Inflammatory macrophage (primary cell): ENCODE data around the gene SEC63.
"Not testable (repeated sequence)": the region's sequence is repeated elsewhere in the genome, so short reads cannot be mapped to it uniquely, and the experiment has no call there.

ENCODE experiments used
- DNase-seq, 2 donors: peaks; one replicate each; pipeline ENCODE4 v3.0.0-alpha.2; 2020 to 2022

Gene SEC63

DNA sequence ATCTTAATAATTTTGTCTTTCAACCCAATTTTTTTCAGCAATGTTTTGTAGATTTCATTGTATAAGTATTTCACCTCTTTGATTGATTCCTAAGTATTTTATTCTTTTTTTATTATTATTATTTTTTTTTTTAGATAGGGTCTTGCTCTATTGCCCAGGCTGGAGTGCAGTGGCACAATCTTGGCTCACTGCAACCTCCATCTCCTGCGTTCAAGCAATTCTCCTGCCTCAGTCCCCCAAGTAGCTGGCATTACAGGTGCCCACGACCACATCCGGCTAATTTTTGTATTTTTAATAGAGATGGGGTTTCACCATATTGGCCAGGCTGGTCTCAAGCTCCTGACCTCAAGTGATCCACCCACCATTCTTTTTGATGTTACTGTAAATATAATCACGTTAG, 97.0 kb downstream of the SEC63 start:
- not testable (repeated sequence) for DNase-seq

DNA sequence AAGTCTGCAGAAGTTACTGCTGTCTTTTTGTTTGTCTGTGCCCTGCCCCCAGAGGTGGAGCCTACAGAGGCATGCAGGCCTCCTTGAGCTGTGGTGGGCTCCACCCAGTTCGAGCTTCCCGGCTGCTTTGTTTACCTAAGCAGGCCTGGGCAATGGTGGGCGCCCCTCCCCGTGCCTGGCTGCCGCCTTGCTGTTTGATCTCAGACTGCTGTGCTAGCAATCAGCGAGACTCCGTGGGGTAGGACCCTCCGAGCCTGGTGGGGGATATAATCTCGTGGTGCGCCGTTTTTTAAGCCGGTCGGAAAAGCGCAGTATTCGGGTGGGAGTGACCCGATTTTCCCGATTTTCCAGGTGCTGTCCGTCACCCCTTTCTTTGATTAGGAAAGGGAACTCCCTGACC, 97.9 kb downstream of the SEC63 start:
- not testable (repeated sequence) for DNase-seq

- DNase-seq = no peak
Observed at GRCh38 chr6:107853230-107853629, 104.8 kb downstream of the SEC63 start.

GRCh38 chr6:107849325-107849724, 108.7 kb downstream of the SEC63 start:
- DNase-seq = no peak

DNA sequence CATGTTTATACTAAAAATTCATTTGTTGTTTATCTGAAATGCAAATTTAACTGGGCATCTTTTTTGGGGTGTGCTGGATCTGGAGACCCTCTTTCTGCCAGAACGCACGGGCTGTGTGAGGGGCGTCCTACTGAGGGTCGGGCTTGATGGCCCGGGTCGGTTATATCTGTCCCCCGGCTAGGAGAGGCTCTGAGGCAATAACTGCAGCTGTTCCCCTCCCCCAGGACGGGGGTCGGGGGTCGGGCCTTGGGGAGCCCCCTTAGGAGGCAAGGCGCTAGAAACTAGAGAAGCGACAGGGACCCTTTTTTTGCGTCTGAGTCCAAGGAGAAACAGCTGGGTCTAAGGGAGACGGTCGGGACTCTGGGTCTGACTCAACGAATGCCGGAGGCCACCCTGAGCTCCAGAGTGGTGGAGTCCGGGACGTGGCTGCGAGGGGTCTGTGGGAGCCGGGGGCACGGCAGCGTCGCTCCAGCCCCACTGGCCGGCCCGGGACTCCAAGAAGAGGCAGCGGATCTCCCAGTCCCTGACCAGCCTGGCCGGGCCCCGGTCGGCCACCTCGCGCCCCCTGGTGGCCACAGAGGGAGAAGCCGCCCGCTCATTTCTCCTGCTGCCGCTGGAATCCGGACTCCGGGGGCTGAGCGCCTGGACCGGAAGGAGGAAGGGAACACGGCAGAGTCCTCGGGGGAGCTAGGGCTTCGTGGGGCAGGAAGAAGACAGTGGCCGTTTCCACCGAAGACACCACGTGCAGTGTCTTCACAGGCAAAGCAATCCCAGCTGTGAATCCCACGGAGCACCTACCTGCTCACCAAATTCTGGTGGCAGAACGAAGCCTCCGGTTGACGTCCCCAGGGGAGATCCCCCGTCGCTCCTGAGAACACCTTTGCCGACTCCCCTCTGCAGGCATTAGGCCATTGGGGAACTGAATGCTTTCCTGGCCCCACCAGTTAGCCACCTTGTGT, 109.9 kb downstream of the SEC63 start:
- peak; percentile 77 to 82 for DNase-seq

- DNase-seq = no peak
Observed at GRCh38 chr6:107846262-107846795, 111.7 kb downstream of the SEC63 start.

DNA sequence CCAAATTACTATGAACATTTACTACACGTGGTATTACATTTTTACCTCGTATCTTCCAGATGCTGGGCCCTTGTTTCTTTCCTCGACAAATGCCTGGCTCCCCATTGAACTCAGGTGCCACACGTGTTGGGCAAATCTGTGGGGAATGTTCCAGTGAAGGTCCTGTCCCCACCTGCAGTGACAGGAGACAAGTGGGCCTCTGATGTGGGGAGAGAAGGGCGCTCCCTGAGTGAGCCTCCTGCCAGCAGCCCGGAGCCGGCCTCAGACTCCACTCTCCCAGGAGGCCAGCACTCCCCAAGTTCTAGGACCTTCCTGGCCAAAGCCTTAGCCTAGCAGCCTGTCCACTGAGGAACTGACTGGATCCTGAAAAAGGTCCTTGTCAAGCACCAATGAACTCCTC, 112.2 kb downstream of the SEC63 start:
- no peak for DNase-seq

- DNase-seq = peak in 1 of 2 donors; percentile 27
Observed at GRCh38 chr6:107843400-107843799, 114.6 kb downstream of the SEC63 start.

- DNase-seq = no peak
Observed at GRCh38 chr6:107841275-107841670, 116.7 kb downstream of the SEC63 start.

DNA sequence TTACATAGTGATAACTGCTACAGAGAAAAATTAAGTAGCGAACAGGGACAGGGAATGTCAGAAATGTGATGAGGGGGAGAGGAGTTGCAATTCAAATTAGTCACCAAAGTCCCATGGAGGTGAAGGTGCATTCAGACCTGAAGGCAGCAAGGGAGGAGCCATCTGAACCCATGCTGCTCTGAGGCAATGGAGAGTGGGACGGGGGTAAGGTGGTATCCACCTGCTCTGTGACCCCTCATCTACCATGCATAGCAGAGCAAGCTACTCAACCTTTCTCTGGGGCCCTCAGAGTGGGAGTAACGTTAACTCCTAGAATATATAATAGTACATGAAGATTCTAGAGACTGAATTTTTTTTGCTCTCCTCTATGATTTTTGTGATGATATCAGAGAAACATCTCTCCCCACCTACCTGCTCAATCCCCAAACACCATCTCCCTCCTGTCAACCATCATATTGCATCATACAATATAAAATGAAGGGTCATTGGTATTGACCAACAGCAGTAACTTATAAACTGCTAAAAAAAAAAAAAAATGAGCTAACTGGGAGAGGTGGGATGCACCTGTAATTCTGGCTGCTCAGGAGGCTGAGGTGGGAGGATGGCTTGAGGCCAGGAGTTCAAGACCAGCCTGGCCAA, 117.3 kb downstream of the SEC63 start:
- DNase-seq = no peak

DNA sequence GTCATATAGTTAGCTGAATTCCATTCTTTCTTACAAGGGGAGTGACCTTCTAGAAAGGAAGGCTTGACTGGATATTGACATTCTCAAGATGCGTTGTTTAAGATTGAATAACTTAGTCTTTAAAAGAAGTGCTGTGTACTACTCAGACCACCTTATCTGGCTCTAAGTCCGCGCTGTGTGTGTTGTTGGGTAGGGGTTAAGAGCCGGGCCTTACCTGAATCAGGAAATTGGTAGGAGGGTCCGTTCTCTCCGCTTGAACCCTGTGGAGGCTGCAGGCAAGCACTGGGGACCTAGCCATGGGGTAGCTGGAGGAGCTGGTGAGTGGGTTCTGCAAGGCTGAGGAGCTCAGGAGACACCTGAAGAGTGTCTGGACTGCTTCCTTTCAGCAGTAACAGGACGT, 124.9 kb downstream of the SEC63 start:
- DNase-seq = no peak

DNA sequence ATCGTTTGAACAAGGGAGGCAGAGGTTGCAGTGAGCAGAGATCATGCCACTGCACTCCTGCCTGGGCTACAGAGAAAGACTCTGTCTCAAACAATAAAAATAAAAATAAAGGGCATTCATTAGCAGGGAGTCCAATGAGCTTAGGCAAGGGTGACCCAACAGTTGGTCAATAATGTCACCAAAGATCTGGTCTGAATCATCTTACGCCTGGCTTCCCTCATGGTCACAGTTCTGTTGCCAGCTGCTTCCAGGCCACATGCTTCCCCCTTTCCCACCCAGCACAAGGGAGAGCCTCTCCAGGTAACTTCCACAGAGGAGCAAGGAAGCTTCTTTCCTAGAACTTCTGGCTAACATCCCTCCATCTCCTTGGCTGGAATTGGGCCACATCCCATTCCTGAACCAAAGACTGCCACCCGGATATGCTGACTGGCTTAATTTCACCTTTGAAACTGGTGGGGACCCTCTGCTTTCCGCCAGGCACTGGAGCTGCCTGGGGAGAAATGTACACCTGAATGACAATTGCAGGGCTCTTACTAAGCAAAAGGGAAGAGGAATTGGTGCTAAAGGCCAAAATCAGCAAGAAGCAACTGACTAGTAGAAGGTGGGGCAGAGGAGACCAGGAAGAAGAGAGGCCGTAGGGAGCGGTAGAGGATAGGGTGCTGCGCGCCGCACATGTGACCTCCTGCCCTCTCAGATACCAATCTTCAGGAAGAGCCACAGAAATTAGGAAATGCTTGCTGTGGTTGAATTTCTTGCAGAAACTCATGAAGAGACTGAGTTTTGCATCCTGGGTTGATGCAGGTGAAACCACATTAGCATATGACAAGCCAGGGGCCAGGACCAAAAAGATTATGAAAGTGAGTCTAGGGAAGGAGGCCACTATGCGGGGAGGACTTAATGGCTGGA, 125.6 kb downstream of the SEC63 start:
- DNase-seq = peak; percentile 15 to 40

DNA sequence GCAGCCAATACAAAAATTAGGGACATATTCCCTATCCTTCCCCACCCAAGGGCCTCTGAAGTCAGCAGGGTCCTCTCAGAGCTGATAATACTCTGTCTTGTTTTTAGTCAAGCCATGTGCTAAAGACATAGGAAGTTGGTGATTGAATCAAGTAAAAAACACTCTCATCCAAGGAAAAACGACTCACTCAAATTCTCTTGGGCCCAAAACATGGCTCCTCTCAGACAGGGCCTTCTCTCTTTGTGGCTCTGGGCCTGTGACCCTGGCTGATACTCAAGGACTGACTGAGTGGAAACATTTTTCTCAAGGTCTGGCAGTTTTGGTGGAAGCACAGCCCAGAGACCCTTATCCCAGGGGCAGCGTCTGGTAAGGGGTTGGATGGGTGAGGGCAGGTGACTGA, 127.9 kb downstream of the SEC63 start:
- no peak for DNase-seq

- no peak for DNase-seq
Observed at GRCh38 chr6:107827541-107827940, 130.5 kb downstream of the SEC63 start.

- no peak for DNase-seq
Observed at GRCh38 chr6:107823047-107823557, 134.9 kb downstream of the SEC63 start.

DNA sequence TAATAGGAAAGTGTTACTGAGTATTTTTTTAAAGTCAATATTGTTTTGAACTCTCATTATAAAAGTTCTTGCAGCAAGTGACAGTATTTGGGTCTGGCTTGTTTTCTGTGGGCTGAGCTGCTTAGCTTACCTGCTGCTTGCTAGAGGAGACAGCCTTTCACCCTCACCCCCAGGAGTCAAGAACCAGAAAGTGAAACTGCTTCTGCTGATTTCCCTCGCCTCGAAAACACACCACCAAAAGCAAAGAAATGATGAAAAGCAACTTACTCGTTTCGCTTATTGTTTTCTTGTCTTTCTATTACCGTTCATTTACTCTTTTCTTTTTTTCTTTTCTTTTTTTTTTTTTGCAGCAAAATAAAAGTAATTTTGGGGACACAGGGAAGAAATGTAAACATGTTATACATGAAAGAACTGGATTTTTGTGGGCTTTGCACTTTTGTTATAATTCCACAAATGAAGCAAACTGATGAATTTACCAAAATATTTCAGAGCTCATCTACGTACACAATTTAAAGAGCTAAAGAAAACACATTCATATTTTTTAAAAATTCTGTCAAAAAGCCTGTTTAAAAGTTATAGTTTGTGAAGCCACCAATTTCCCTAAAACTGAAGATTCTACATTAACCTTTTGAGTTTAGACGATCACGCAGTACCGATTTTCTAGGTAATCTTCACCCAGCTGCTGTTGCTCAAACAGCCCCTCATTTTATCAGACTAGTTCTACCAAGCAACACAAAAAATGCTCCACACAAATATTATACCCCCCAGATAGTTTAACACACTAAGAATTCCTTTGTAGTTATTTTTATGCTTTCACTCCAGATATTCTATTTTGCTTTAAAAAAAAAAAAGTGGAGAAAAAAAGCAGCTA, 135.6 kb downstream of the SEC63 start:
- DNase-seq = no peak

DNA sequence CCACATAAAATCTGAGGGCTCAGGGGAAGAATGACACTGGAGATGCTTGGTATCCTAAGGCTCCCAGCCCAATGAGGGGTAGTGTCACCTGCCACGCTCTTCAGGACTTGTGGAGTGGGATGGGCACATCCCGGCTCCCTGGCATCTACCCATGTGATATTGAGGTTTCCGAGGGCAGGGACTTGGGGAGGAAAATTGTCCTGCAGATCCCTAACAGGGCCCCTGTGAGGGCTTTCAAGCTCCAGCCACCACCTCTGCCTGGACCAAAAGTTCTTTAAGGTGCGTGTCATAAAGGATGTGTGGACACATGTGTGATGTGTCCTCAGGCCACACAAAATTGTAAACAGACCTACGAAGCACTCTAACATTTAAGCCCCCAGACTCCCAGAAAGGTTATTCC, 136.4 kb downstream of the SEC63 start:
- DNase-seq = no peak

DNA sequence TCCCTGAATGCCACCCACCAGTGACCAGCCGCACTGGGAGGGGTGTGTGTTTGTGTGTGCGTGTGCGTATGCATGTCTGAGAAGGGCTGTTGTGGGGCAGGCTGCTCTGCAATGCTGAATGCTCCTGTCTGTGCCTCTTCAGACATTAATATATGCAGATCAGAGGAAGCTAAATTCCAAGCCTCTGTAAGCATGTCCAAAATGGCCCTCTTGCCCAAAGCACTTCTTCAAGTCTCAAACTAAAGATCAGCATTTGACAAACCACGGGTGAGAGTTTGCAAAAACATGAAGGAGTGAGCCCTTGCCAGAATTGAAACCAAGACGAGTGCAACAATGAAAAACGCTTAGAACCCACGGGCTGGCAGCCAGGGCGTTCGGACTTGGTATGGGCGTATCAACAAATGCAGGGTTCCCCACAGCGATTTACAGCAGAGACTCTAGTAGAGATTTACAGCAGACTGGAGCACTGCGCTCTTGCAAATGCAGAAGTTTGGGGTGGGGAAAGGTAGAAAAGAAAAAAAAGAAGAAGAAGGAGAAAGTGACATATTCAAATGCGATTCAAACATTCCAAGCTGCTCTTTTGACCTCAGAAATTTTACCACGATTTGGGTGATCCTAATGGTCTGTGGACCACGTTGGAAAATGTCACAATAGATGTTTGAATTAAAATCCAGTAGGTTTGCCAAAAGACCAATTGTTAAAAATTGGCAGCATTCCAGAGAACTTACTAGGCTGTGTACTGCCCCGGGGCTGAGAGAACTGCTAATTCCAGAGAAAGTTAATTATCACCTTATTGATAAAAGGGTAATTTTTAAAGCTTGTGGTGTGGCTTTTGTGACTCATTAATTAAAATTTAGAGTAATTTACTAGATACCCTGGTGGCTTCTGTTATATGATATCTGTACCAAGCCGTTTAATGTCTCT, 137.4 kb downstream of the SEC63 start:
- peak; percentile 17 to 27 for DNase-seq

- DNase-seq = no peak
Observed at GRCh38 chr6:107819964-107820337, 138.1 kb downstream of the SEC63 start.

GRCh38 chr6:107819217-107819616, 138.8 kb downstream of the SEC63 start:
- no peak for DNase-seq
